Measurements from ENCODE around the gene C1orf105.

Gene C1orf105

DNA sequence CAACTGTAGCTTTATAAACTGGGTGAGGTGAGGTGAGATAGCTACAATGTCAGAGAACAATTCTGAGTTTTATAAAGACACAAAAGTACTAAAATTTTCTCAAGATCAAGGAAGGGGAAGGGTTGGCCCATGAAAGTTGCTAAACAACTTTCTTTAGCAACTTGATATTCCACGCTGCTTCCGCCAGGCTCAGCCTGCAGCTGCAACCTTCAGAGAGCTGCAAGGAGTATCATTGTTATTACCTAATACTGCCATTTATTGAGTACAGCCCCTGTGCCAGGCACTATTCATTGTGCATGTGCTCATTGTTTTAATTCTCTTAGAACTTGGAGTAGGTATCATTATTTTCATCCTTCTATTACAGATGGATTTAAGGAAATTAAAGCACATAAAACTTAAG lies 78.4 kb downstream of the C1orf105 start:
- H3K27me3 ChIP-seq (ENCODE audit: control insufficient read depth, insufficient read depth, low read length) = no peaks in the 10 kb centered on the region
- H3K4me3 ChIP-seq (ENCODE audit: low read length) = no peak overlapping the region
- no peak overlapping the region for H3K27ac ChIP-seq (ENCODE audit: low read length)
- DNase-seq (ENCODE audit: low read depth, low spot score) = no peak
- no peaks in the 10 kb centered on the region for H3K36me3 ChIP-seq (ENCODE audit: control insufficient read depth, insufficient read depth, low read length)
- no peaks in the 10 kb centered on the region; the same call in 1 of the 2 replicates for H3K4me1 ChIP-seq (ENCODE audit: control insufficient read depth, insufficient read depth, low read length)
- no CpG with 5 or more reads among the region's 2 CpGs for WGBS (ENCODE audit: insufficient coverage, insufficient read length)
- no peaks in the 10 kb centered on the region for H3K9me3 ChIP-seq (ENCODE audit: control insufficient read depth, insufficient read depth, low read length)

GRCh38 chr1:172499636-172500141 lies 79.2 kb downstream of the C1orf105 start:
- Histone ChIP-seq H3K9me3 (ENCODE audit: control insufficient read depth, insufficient read depth, low read length) (no peaks in the 10 kb centered on the region), H3K4me1 (ENCODE audit: control insufficient read depth, insufficient read depth, low read length) (no peaks in the 10 kb centered on the region; the same call in 1 of the 2 replicates), H3K36me3 (ENCODE audit: control insufficient read depth, insufficient read depth, low read length) (no peaks in the 10 kb centered on the region), H3K4me3 (ENCODE audit: low read length) (no peak overlapping the region), H3K27ac (ENCODE audit: low read length) (no peak overlapping the region), H3K27me3 (ENCODE audit: control insufficient read depth, insufficient read depth, low read length) (no peaks in the 10 kb centered on the region)
- DNase-seq (ENCODE audit: low read depth, low spot score) = no peak
- no CpG with 5 or more reads among the region's 3 CpGs for WGBS (ENCODE audit: insufficient coverage, insufficient read length)

DNA sequence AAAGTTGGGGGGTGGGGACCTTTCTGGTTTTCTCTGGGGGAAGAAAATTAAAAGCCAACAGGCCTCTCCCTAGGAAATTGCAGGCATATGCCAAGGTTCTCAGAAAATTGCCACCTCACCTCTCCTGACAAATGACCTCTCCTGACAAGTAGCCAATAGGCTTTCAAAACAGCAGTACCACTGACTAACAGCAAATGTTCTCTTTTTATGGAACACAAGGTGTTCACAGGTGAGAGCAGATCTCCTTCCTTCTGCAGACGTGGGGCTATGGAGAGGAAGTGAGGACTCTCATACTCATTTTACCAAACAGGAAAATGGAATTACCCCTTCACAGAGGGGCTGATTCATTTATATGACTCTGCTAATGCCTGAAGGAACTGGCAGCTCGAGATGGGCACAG lies 79.7 kb downstream of the C1orf105 start:
- no peaks in the 10 kb centered on the region for H3K27me3 ChIP-seq (ENCODE audit: control insufficient read depth, insufficient read depth, low read length)
- no peak overlapping the region for H3K4me3 ChIP-seq (ENCODE audit: low read length)
- H3K27ac ChIP-seq (ENCODE audit: low read length) = no peak overlapping the region
- DNase-seq (ENCODE audit: low read depth, low spot score) = no peak
- no peaks in the 10 kb centered on the region for H3K9me3 ChIP-seq (ENCODE audit: control insufficient read depth, insufficient read depth, low read length)
- WGBS (ENCODE audit: insufficient coverage, insufficient read length) = no CpG with 5 or more reads among the region's 2 CpGs
- H3K4me1 ChIP-seq (ENCODE audit: control insufficient read depth, insufficient read depth, low read length) = no peaks in the 10 kb centered on the region; the same call in 1 of the 2 replicates
- no peaks in the 10 kb centered on the region for H3K36me3 ChIP-seq (ENCODE audit: control insufficient read depth, insufficient read depth, low read length)

GRCh38 chr1:172507741-172508140 lies 87.3 kb downstream of the C1orf105 start:
- H3K27me3 ChIP-seq (ENCODE audit: control insufficient read depth, insufficient read depth, low read length) = no peaks in the 10 kb centered on the region
- H3K27ac ChIP-seq (ENCODE audit: low read length) = no peak overlapping the region
- no peaks in the 10 kb centered on the region for H3K4me1 ChIP-seq (ENCODE audit: control insufficient read depth, insufficient read depth, low read length)
- no peaks in the 10 kb centered on the region for H3K9me3 ChIP-seq (ENCODE audit: control insufficient read depth, insufficient read depth, low read length)
- H3K36me3 ChIP-seq (ENCODE audit: control insufficient read depth, insufficient read depth, low read length) = no peaks in the 10 kb centered on the region
- H3K4me3 ChIP-seq (ENCODE audit: low read length) = no peak overlapping the region
- no peak for DNase-seq (ENCODE audit: low read depth, low spot score)

GRCh38 chr1:172510479-172510878 lies 90.0 kb downstream of the C1orf105 start:
- DNase-seq (ENCODE audit: low read depth, low spot score) = no peak
- H3K4me3 ChIP-seq (ENCODE audit: low read length) = no peak overlapping the region
- no peaks in the 10 kb centered on the region for H3K9me3 ChIP-seq (ENCODE audit: control insufficient read depth, insufficient read depth, low read length)
- H3K4me1 ChIP-seq (ENCODE audit: control insufficient read depth, insufficient read depth, low read length) = no peaks in the 10 kb centered on the region
- H3K27ac ChIP-seq (ENCODE audit: low read length) = no peak overlapping the region
- no CpG with 5 or more reads among the region's 3 CpGs for whole genome bisulfite sequencing (ENCODE audit: insufficient coverage, insufficient read length)
- no peaks in the 10 kb centered on the region for H3K27me3 ChIP-seq (ENCODE audit: control insufficient read depth, insufficient read depth, low read length)
- no peaks in the 10 kb centered on the region for H3K36me3 ChIP-seq (ENCODE audit: control insufficient read depth, insufficient read depth, low read length)

DNA sequence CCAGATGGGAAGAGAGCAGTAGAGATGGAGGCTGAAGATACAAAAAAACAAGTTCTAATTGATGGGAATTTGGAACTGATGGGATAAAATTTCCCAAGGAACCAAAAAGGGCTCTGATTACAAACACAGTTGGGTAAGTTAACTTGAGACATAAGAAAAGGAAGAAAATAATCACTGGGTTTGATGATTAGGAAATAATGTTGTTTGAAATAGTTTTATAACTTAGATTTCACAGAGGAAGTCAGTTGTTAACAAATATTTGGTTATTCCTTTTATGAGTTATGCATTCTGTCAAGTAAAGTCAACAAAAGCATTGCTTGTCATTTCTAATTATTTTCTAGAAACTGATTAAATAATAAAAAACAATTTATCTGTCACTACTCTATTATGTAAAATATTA lies 92.1 kb downstream of the C1orf105 start:
- Histone ChIP-seq H3K4me3 (ENCODE audit: low read length) (no peak overlapping the region), H3K9me3 (ENCODE audit: control insufficient read depth, insufficient read depth, low read length) (no peaks in the 10 kb centered on the region), H3K36me3 (ENCODE audit: control insufficient read depth, insufficient read depth, low read length) (no peaks in the 10 kb centered on the region), H3K4me1 (ENCODE audit: control insufficient read depth, insufficient read depth, low read length) (no peaks in the 10 kb centered on the region), H3K27me3 (ENCODE audit: control insufficient read depth, insufficient read depth, low read length) (no peaks in the 10 kb centered on the region), H3K27ac (ENCODE audit: low read length) (no peak overlapping the region)
- no peak for DNase-seq (ENCODE audit: low read depth, low spot score)

GRCh38 chr1:172513479-172513878 lies 93.0 kb downstream of the C1orf105 start:
- H3K36me3 ChIP-seq (ENCODE audit: control insufficient read depth, insufficient read depth, low read length) = no peaks in the 10 kb centered on the region

GRCh38 chr1:172514108-172514507 lies 93.6 kb downstream of the C1orf105 start:
- Histone ChIP-seq H3K27ac (ENCODE audit: low read length) (no peak overlapping the region), H3K27me3 (ENCODE audit: control insufficient read depth, insufficient read depth, low read length) (no peaks in the 10 kb centered on the region)
- no CpG with 5 or more reads among the region's 3 CpGs for WGBS (ENCODE audit: insufficient coverage, insufficient read length)

More at GRCh38 chr1:172513479-172513878, 93.0 kb downstream of the C1orf105 start:
- no peak for DNase-seq (ENCODE audit: low read depth, low spot score)
- Histone ChIP-seq H3K27ac (ENCODE audit: low read length) (no peak overlapping the region), H3K4me1 (ENCODE audit: control insufficient read depth, insufficient read depth, low read length) (no peaks in the 10 kb centered on the region), H3K4me3 (ENCODE audit: low read length) (no peak overlapping the region), H3K27me3 (ENCODE audit: control insufficient read depth, insufficient read depth, low read length) (no peaks in the 10 kb centered on the region), H3K9me3 (ENCODE audit: control insufficient read depth, insufficient read depth, low read length) (no peaks in the 10 kb centered on the region)

GRCh38 chr1:172515436-172515835 lies 95.0 kb downstream of the C1orf105 start:
- DNase-seq (ENCODE audit: low read depth, low spot score) = no peak
- H3K27ac ChIP-seq (ENCODE audit: low read length) = no peak overlapping the region
- H3K4me3 ChIP-seq (ENCODE audit: low read length) = no peak overlapping the region
- H3K9me3 ChIP-seq (ENCODE audit: control insufficient read depth, insufficient read depth, low read length) = no peaks in the 10 kb centered on the region
- no peaks in the 10 kb centered on the region for H3K4me1 ChIP-seq (ENCODE audit: control insufficient read depth, insufficient read depth, low read length)
- H3K27me3 ChIP-seq (ENCODE audit: control insufficient read depth, insufficient read depth, low read length) = no peaks in the 10 kb centered on the region
- no peaks in the 10 kb centered on the region for H3K36me3 ChIP-seq (ENCODE audit: control insufficient read depth, insufficient read depth, low read length)

More at GRCh38 chr1:172514108-172514507, 93.6 kb downstream of the C1orf105 start:
- Histone ChIP-seq H3K36me3 (ENCODE audit: control insufficient read depth, insufficient read depth, low read length) (no peaks in the 10 kb centered on the region), H3K4me1 (ENCODE audit: control insufficient read depth, insufficient read depth, low read length) (no peaks in the 10 kb centered on the region), H3K9me3 (ENCODE audit: control insufficient read depth, insufficient read depth, low read length) (no peaks in the 10 kb centered on the region), H3K4me3 (ENCODE audit: low read length) (no peak overlapping the region)
- no peak for DNase-seq (ENCODE audit: low read depth, low spot score)

DNA sequence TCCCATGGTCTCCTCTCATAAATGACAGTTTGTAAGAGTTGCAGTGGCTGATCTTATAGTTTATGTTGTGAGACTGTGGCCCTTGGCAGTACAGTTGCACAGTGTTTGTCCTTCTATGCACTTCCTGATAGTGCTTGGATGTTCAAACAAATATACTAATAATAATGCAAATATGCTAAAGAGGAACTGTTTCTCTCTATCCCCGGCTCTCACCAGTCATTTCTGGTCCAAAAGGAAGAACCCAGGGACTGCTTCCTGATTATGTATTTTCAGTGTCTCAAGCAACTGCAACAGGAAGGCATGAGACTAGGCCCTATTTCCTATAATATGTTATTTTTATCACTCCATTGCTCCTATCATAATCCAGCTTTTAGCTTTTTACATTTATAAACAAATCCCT lies 95.4 kb downstream of the C1orf105 start:
- Histone ChIP-seq H3K27ac (ENCODE audit: low read length) (no peak overlapping the region), H3K36me3 (ENCODE audit: control insufficient read depth, insufficient read depth, low read length) (no peaks in the 10 kb centered on the region), H3K27me3 (ENCODE audit: control insufficient read depth, insufficient read depth, low read length) (no peaks in the 10 kb centered on the region), H3K4me3 (ENCODE audit: low read length) (no peak overlapping the region), H3K4me1 (ENCODE audit: control insufficient read depth, insufficient read depth, low read length) (no peaks in the 10 kb centered on the region), H3K9me3 (ENCODE audit: control insufficient read depth, insufficient read depth, low read length) (no peaks in the 10 kb centered on the region)
- DNase-seq (ENCODE audit: low read depth, low spot score) = no peak
- WGBS (ENCODE audit: insufficient coverage, insufficient read length) = no CpG with 5 or more reads among the region's 1 CpG

GRCh38 chr1:172517081-172517480 lies 96.6 kb downstream of the C1orf105 start:
- H3K9me3 ChIP-seq (ENCODE audit: control insufficient read depth, insufficient read depth, low read length) = no peaks in the 10 kb centered on the region
- H3K4me1 ChIP-seq (ENCODE audit: control insufficient read depth, insufficient read depth, low read length) = no peaks in the 10 kb centered on the region
- no CpG with 5 or more reads among the region's 1 CpG for WGBS (ENCODE audit: insufficient coverage, insufficient read length)
- no peaks in the 10 kb centered on the region for H3K36me3 ChIP-seq (ENCODE audit: control insufficient read depth, insufficient read depth, low read length)
- H3K27ac ChIP-seq (ENCODE audit: low read length) = no peak overlapping the region
- H3K4me3 ChIP-seq (ENCODE audit: low read length) = no peak overlapping the region
- no peak for DNase-seq (ENCODE audit: low read depth, low spot score)
- no peaks in the 10 kb centered on the region for H3K27me3 ChIP-seq (ENCODE audit: control insufficient read depth, insufficient read depth, low read length)
